HG03066 (cell line): ENCODE data around the gene C1orf50.
A peak's percentile ranks its signal among the peaks of the same experiment; 100 is the strongest.
"Not testable (repeated sequence)": the region's sequence is repeated elsewhere in the genome, so short reads cannot be mapped to it uniquely, and the experiment has no call there.

Source experiments
- ATAC-seq: cut with Tn5 transposase; IDR thresholded peaks from one replicate; pipeline ENCODE4 v1.9.1; 2021; ENCODE audit warnings: low read depth; ENCODE audit not compliant: unreplicated experiment

The C1orf50 gene

GRCh38 chr1:42797414-42797813 lies 30.4 kb downstream of the C1orf50 start:
- ATAC-seq = no peak

- ATAC-seq = no peak
Observed at GRCh38 chr1:42797979-42798378, 30.9 kb downstream of the C1orf50 start.

- ATAC-seq = no peak
Observed at GRCh38 chr1:42801832-42802473, 34.9 kb downstream of the C1orf50 start.

GRCh38 chr1:42806171-42806570 lies 39.1 kb downstream of the C1orf50 start:
- ATAC-seq = no peak

GRCh38 chr1:42806593-42806992 lies 39.5 kb downstream of the C1orf50 start:
- ATAC-seq = no peak

- no peak for ATAC-seq
Observed at GRCh38 chr1:42807056-42807668, 40.1 kb downstream of the C1orf50 start.

- ATAC-seq = not testable (repeated sequence)
Observed at GRCh38 chr1:42814815-42815214, 47.8 kb downstream of the C1orf50 start.

- ATAC-seq = no peak
Observed at GRCh38 chr1:42815941-42816584, 49.0 kb downstream of the C1orf50 start.

- ATAC-seq = peak; percentile 75
Observed at GRCh38 chr1:42816585-42817439, 49.8 kb downstream of the C1orf50 start, which contains the start of the genes ERMAP and SVBP. TSS of gene ERMAP (plus strand) at chr1:42817122. CDS start at chr1:42830449, 13,327 bp downstream. TSS of gene SVBP (minus strand) at chr1:42817397. CDS start at chr1:42816544, 853 bp downstream.

- ATAC-seq = no peak
Observed at GRCh38 chr1:42817440-42817767, 50.4 kb downstream of the C1orf50 start.

GRCh38 chr1:42817976-42818375 lies 50.9 kb downstream of the C1orf50 start:
- ATAC-seq = no peak

- no peak for ATAC-seq
Observed at GRCh38 chr1:42820813-42821212, 53.8 kb downstream of the C1orf50 start.

GRCh38 chr1:42821690-42822089 lies 54.6 kb downstream of the C1orf50 start:
- no peak for ATAC-seq

GRCh38 chr1:42822800-42823392 lies 55.8 kb downstream of the C1orf50 start:
- ATAC-seq = no peak

- ATAC-seq = no peak
Observed at GRCh38 chr1:42824481-42825035, 57.5 kb downstream of the C1orf50 start.

- no peak for ATAC-seq
Observed at GRCh38 chr1:42825036-42825851, 58.2 kb downstream of the C1orf50 start.
